HG03378 (cell line): ENCODE data around the gene LRP10.
A peak's percentile ranks its signal among the peaks of the same experiment; 100 is the strongest.

ENCODE experiments used
- ATAC-seq: cut with Tn5 transposase; IDR thresholded peaks from one replicate; pipeline ENCODE4 v1.9.1; 2021; ENCODE audit warnings: mild to moderate bottlenecking, moderate library complexity; ENCODE audit not compliant: unreplicated experiment

The LRP10 gene

DNA sequence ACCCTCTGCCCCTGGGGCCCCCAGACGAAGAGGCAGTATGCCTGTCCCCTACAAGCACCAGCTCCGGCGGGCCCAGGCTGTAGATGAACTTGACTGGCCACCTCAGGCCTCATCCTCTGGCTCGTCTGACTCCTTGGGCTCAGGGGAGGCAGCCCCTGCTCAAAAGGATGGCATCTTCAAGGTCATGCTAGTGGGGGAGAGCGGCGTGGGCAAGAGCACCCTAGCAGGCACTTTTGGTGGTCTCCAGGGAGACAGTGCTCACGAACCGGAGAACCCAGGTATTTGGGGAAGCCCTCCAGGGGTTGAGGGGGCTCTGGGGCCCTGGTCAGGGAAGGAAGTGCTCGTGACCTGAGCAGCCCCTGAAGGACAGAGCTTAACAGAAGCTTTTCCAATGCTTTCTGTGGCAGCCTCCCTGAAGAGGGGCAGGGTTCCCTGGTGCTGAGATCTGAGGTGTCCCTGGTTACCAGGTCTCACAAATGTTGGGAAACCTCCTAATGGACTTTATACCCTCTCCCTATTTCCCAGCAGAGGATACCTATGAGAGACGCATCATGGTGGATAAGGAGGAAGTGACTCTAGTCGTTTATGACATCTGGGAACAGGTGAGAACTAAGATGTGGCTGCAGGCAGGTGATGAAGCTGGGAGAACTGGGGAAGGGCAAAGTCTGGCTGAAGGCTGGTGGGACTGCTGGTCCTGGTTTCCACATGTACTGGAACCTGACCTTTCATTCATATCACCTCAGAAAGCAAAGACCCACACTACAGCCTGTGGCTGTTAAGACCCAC is 13.4 kb downstream of the LRP10 start:
- no peak for ATAC-seq

DNA sequence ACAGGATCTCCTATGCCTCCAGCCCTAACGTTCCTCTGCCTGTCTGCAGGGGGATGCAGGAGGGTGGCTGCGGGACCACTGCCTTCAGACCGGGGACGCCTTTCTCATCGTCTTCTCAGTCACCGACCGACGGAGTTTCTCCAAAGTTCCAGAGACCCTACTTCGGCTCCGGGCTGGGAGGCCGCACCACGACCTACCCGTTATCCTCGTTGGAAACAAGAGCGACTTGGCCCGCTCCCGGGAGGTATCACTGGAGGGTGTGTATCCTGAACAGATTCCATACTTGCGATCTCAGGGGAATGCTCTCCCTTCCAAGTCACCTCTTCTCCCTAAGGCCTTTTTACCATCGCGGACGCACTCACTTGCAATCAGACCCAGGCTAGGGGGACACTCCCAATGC is 14.4 kb downstream of the LRP10 start:
- ATAC-seq: no peak

DNA sequence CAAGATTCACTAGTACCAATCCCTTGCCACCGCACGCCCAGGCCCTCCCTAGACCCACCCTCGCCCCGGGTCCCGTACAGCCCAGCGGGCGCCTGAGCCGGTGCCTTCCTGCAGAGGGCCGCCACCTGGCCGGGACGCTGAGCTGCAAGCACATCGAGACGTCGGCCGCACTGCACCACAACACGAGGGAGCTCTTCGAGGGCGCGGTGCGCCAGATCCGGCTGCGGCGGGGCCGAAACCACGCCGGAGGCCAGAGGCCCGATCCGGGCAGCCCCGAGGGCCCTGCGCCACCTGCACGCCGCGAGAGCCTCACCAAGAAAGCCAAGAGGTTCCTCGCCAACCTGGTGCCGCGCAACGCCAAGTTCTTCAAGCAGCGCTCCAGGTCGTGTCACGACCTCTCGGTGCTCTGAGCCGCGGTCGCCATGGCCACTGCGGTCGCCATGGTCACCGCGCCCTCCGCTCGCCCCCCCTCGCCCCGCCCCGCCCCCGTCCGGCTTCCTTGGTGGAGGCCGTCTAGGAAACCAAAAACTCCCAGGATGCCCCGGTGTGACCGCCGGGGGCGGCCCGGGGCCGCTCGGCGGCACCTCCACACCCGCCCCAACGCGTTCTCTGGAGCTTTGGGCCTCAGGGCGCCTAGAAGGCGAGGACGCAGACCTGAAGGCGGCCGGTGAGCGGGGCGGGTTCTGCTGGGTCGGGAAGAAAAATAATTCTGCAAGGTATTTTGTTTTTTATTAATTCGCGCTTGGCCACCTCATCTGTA is 15.1 kb downstream of the LRP10 start:
- peak; percentile 37 for ATAC-seq

DNA sequence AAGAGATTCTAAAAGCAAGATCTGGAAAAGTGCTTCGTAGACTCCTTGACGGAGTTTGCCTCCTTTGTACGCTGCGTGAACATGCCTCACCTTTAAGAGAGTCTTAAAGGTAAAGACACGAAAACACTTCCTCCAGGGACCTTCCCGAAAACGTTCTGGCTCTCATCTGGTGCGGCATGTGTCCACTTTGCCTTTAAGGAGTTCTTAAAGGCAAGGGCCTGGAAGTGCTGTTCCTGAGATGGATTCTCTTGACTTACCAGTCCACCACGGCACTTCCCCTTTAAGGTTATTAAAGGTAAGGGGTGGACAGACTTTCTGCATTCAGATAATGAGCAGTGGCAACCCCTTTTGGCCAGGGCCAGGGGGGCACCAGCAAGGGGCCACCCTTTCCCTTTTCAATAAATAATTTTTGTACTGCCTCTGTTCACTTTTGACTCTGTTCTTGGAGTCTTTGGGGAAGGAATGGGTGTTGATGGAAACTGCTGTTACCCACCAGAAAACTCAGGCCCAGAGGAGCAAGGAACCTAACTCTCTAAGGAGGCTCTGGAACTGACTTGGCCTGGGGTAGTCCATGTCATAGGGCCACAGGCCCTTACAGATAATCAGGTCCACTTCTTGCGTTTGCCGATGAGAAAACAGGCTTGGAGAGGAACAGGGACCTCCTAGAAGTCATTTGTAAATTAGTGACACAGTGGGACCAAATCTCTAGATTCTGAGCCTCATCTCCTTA is 15.9 kb downstream of the LRP10 start:
- peak; percentile 45 for ATAC-seq

DNA sequence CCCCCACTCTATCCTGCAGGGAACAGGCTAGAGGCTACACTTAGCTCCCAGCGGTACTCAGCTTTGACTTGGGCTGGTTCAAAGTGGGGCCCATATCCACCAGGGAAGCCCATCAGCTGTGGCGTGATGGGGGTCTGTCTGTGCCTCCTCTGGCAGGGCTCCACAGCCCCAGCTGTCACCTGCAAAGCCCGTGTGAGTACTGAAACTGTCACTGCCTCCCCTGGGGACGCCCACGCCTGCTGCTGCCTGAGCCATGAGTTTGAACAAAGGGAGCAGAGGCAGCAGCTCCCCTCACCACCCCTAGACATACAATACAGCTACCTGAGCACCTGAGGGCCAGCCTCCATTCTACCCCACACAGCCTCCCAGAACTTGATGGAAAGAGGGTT is 16.4 kb downstream of the LRP10 start:
- peak; percentile 42 for ATAC-seq

DNA sequence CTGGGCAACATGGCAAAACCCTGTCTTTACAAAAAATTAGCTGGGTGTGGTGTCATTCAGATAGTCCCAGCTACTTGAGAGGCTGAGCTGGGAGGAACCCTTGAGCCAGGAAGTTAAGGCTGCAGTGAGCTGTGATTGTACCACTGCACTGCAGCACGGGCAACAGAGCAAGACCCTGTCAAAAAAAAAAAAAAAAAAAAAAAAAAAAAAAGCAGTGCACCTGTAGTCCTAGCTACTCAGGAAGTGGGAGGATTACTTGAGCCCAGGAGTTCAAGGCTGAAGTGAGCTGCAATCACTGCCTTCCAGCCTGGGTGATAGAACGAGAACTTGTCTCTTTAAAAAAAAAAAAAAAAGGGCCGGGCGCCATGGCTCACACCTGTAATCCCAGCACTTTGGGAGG is 17.1 kb downstream of the LRP10 start:
- ATAC-seq: no peak

DNA sequence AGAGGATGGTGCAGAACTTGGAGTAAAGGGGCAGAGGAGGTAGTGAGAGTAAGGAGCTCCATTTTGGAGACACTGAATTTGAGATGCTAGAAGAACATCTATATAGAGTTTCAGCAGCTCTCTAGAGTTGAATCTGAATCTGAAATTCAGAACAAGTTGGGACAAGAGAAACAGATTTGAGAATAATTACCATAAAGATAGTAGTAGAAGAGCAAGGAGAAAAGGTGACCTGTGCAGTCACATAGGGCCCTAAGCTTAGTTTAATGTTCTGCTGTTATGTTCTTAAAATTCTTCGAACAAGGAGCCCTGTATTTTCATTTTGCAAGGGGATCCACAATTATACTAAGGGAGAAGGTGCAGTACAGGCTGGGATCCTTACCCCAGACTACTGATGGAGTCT is 18.9 kb downstream of the LRP10 start:
- ATAC-seq: no peak

DNA sequence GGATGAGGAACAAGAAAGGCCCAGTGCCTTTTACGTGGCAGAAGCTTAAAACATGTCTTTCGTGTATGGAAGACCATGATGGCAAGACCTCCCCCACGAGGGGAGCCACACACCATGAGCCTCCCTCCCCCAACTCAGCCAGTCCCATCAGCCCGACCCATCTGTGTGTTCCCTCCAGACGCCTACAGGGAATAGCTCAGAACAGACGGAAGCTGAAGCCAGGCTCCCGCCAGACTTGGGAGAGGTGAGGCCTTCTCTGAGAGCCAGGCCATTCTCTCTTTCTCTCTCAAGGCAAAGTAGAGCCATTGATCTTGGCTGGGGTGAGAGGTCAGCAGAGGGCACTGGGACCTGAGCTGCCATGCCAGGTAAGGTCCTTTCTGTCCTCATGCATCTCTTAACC is 20.9 kb downstream of the LRP10 start:
- no peak for ATAC-seq

DNA sequence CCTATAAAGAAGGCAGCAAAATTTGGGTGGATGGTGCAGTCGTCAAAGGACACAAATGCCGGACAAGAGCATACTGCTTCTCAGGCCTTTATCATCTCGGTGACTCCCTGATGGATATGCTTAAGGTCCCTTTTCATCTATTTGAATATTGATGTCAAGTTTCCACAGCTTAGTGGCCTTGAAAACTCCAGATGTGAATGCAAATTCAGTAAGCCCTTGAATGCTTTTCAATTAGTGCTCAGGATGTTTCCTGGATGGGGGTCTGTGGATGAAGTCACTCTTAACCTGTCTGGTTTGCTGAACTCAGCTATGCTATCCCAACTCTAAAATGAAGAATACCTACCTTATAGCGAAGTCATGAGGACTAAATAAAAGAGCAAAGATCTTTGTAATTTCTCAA is 22.2 kb downstream of the LRP10 start:
- ATAC-seq: no peak

DNA sequence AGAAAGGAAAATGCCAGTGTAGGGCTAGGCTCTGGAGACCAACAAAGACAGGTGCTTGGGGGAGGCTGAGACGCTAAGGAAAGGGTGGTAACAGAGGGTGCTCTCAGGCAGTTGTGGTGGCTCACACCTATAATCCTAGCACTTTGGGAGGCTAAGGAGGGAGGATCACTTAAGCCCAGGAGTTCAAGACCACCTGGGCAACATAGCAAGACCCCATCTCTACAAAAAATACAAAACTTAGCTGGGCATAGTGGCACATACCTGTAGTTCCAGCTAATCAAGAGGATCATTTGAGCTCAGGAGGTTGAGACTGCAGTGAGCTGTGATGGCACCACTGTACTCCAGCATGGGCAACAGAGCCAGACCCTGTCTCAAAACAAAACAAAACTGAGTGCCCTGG is 23.9 kb downstream of the LRP10 start:
- no peak for ATAC-seq

DNA sequence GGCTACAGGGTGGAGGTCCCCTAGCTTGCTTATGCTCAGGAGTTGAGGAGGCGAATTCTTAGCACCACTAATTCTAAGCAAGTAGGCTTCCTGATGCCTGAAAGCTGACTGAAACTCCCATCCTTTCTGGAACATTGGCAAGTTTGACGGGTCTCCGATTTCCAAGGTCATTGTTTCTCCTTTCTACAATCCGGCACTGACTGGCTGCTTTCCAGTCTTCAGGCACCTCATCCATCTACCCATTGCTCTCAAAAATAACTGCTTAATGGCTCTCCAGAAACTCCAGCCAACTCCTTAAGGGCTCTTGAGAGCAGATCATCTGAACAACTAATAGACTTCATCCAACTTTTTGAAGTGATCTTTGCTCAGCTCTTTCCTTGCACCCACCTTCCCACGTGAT is 24.8 kb downstream of the LRP10 start:
- no peak for ATAC-seq

DNA sequence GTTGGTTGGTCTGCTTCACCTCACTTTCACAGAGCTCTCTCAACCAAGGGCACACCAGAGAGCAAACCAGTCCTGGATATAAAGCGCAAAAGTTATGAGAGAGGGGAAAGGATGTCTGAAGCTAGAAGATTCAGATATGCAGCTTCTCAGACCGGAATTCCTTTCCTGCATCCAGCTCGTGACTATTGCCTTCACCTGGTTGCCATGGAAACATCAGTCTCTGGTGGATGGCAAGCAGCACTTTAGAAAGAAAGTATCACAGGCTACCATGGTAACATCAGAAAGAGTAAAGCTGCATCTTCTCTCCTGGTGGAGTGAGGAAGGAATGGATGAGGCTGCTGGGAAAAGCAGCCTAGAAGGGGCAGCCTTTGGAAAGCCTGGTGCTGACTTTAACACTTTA is 25.2 kb downstream of the LRP10 start:
- ATAC-seq: no peak

DNA sequence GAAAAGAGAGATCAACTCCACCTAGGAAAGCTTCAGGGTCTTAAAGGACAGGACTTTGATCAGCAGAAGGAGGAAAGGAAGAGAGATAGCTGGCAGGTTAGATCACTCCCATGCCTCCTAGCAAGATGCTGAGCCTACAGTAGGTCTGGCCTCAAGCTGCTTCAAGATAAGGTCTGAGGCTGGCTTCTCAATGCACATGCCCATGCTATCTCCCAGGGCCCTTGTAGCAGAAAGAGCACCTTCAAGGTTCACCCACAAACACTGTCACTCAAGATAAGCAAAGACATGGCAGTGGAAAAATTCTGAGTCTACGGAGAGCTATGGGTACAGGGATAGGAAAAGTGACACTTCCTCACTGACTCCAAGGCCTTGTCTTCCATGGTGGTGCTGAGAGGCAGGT is 25.8 kb downstream of the LRP10 start:
- ATAC-seq: no peak

DNA sequence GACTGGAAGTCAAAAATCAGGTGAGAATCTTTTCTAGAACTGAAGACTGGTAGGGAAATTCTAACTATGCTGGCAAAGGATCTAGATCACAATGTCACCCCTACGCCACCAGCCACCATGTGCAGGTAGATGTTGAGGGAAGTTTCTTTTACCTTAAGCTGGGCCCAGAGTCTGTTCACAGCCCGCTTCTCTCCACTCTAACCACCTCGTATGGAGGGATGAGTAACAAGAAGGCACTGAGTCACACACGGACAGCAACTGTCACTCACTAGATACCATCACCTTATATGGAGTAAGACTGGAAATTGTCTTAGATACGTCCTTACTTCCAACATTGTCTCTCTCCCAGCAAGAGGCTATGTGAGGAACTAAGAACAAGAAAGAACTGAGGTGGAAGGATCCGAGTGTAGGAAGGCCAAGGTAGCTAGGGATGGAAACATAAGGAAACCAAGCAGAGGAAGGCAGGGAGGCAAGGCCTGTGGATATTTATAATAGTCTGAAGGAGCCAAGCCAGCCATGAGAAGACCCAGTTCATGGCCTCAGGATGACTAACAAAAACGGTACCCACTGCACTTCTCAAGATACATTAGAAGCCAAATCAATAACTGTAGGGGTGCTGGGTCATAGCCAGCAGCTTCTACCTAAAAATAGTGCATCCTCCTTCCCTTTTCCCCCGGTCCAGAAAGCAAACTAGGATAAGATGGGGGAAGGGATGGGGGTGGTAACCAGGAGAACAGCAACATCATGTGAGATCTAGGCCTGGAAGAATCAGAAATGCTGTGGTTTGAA is 27.0 kb downstream of the LRP10 start:
- no peak for ATAC-seq

DNA sequence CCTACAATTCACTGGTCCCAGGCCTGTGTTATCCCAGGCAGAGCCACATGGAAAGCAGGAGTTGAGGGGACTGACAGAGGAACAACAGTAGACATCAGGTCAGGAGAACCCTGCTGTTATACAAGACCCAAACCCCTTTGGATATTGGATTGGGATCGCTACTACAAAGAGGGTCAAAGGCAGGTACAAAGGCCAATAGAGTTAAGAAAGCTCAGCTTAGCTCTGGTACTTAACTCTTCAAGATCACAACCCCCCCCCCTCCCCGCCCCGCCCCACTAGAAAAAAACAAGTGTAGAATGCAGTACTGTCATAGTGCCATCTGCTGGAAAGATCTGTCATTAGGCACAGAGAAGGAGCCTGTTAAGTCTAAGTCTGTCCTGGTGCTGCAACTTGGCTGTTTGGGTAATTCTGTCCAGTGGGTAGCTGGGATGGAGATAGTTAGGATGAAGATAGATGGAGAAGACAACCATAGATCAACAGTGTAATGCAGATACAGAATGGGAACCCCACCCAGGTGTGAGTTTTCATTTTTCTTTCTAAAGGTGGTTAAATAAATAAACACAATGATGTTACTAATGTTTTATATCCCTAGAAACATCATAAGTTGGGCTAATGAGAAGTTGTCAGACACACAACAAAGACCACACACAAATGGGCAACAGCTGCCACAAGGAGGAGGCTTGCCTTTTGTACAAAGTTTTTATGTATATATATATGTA is 28.7 kb downstream of the LRP10 start:
- no peak for ATAC-seq

DNA sequence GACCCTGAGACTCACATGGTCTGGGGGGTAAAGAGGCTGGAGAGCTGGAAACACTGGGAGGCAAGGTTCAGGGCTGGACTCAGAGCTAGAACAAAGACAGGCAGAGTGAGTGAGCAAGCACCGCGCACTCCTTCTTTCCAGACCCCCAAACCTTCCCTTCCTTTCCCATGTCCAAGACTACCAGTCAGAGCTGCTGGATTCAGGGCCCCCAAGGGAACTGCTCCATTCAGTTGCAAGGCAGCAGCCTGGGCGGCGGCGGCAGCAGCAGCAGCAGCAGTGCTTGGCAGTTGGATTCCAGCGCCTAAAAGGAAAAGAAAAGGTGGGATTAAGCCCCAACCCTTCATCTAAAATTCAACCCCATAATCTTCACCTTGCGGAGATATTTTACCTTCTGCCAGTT is 30.3 kb downstream of the LRP10 start:
- ATAC-seq: no peak

DNA sequence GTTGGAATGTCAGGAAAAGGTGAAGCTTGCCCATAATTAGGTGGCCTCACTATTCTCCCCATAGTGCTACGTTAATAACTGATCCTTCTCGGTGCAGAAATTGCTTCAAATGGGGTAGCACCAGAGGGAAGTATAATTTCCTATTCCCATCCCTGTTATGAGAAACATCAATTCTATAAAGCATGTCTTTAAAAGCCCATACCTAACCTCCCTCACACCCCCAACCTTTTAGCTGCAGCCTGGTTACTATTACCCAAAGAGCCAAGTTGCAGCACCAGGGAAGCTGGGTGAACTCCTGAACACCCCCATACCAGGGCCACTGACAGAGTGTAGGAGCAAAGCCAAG is 32.2 kb downstream of the LRP10 start:
- no peak for ATAC-seq

DNA sequence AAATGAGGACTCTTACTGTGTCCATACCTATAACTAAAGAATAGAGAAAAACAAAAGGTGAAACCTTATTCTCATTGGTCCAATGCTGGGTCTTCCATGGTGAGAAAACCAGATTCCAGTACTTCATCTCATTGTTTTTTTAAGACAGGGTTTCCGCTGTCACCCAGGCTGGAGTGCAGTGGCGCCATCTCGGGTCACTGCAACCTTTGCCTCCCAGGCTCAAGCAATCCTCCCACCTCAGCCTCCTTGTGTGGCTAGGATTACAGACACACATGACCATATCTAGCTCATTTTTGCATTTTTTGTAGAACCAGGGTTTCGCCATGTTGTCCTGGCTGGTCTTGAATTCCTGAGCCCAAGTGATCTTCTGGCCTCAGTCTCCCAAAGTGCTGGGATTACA is 34.1 kb downstream of the LRP10 start:
- ATAC-seq: no peak

DNA sequence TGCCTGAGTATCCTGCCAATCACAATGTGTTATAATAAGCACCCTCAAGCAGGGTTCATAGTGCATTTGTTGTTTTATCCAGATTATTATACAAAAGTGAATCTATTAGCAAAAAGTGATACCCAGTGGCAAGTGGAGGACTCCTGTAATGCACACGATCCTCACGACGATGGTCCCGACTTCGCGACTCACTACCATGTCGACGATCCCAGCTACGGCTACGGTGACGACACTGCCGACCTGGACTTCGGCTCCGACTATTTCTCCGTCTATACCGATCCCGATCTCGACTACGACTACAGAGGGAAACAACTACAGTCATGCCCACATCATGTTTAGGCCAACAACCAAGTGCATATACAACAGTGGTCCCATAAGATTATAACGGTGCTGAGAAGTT is 34.5 kb downstream of the LRP10 start:
- no peak for ATAC-seq

DNA sequence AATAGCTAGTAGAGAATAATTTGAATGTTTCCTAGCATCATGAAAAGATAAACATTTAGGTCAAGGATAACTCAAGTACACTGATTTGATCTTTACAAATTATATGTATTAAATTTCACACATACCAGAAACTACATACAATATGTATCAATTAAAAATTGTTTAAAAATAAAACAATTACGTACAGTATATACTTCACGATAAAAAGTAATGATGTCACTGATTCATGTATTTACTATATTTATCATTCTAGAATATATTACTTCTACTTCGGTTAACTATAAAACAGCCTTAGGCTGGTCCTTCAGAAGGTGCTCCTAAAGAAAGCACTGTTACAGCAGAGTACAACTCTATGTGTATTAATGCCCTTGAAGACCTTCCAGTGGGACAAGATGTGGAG is 35.9 kb downstream of the LRP10 start:
- no peak for ATAC-seq

DNA sequence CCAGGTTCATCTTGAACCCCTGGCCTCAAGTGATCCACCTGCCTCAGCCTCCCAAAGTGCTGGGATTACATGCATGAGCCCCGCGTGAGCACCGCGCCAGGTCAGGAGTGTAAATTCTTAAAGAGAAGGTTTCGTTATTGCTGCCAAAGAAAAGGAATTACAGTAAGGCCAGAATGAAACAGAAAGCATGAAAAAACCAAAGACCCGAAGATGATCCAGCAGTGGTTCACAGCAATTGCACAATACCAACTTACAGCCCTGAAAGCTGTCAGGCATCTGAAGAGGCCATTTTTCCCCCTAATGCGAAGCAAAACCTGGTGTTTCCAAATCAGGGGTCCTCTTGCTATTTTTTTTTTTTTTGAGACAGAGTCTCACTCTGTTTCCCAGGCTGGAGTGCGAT is 37.1 kb downstream of the LRP10 start:
- ATAC-seq: no peak
